ENCODE results near the gene CYB5RL. TPM values are rescaled to one million over a fixed set of nuclear protein-coding genes. Genes with fewer than 3 reads are reported as not detected.

Gene CYB5RL
- total and polyA plus RNA-seq, 2 of the 13 experiments (the other 11 are each of a cell fraction or from before 2014, with no cell fraction given), result 3.7 to 5.0 TPM

GRCh38 chr1:54200519-54200997 lies 728 bp upstream of the CYB5RL start (continued):
- no peak for TF ChIP-seq ONECUT2 (CRISPR knock-in tag; IDR thresholded peaks at IDR 0.05)
- TF ChIP-seq MAFG (CRISPR knock-in tag; IDR thresholded peaks at IDR 0.05), result no peak
- no peak for TF ChIP-seq ATRX (CRISPR knock-in tag; IDR thresholded peaks at IDR 0.05; ENCODE audit: borderline replicate concordance)
- no peak for TF ChIP-seq ZNF678 (CRISPR knock-in tag; IDR thresholded peaks at IDR 0.05)
- TF ChIP-seq FOXA1 (IDR thresholded peaks at IDR 0.05), result no peak
- TF ChIP-seq FOXA1 (CRISPR knock-in tag; IDR thresholded peaks at IDR 0.05), result no peak
- no peak for TF ChIP-seq SIN3B (IDR thresholded peaks at IDR 0.05; ENCODE audit: low read length)
- peak; percentile 8; the same call in 1 of the 2 replicates for TF ChIP-seq ATF7-NPFF (CRISPR knock-in tag; IDR thresholded peaks at IDR 0.05; ENCODE audit: low read depth)
- no peak for TF ChIP-seq RARA (CRISPR knock-in tag; IDR thresholded peaks at IDR 0.05)
- TF ChIP-seq ARNT (IDR thresholded peaks at IDR 0.05), result no peak
- no peak for TF ChIP-seq ZSCAN25 (CRISPR knock-in tag; IDR thresholded peaks at IDR 0.05)
- TF ChIP-seq ZHX1 (CRISPR knock-in tag; IDR thresholded peaks at IDR 0.05; ENCODE audit: low read depth), result no peak
- TF ChIP-seq ZNF589 (CRISPR knock-in tag; conservative IDR thresholded peaks at IDR 0.05), result no peak
- TF ChIP-seq NONO (IDR thresholded peaks at IDR 0.05), result no peak
- 0 out of 2 replicates have a peak, but pooled peaks have one; percentile 10 for TF ChIP-seq NONO (CRISPR knock-in tag; conservative IDR thresholded peaks at IDR 0.05)
- peak; percentile 11; the same call in 1 of the 2 replicates for TF ChIP-seq UBTF (CRISPR knock-in tag; IDR thresholded peaks at IDR 0.05)
- no peak for TF ChIP-seq ZFP62 (CRISPR knock-in tag; IDR thresholded peaks at IDR 0.05)
- TF ChIP-seq NFIB (CRISPR knock-in tag; IDR thresholded peaks at IDR 0.05; ENCODE audit: borderline replicate concordance), result no peak
- no peak for TF ChIP-seq ZNF563 (CRISPR knock-in tag; IDR thresholded peaks at IDR 0.05)
- no peak for TF ChIP-seq PBX2 (CRISPR knock-in tag; IDR thresholded peaks at IDR 0.05)
- no peak for TF ChIP-seq KLF11 (CRISPR knock-in tag; IDR thresholded peaks at IDR 0.05)
- no peak for TF ChIP-seq NCOA2 (CRISPR knock-in tag; IDR thresholded peaks at IDR 0.05)
- no peak for TF ChIP-seq TEAD3 (CRISPR knock-in tag; optimal IDR thresholded peaks at IDR 0.05; ENCODE audit: borderline replicate concordance)
- TF ChIP-seq IRF9 (CRISPR knock-in tag; IDR thresholded peaks at IDR 0.05; ENCODE audit: borderline replicate concordance), result no peak
- TF ChIP-seq ZNF552 (CRISPR knock-in tag; IDR thresholded peaks at IDR 0.05; ENCODE audit: borderline replicate concordance), result no peak
- TF ChIP-seq NR1H2 (CRISPR knock-in tag; IDR thresholded peaks at IDR 0.05; ENCODE audit: borderline replicate concordance, low read depth), result no peak
- TF ChIP-seq SNRNP70 (IDR thresholded peaks at IDR 0.05; ENCODE audit: low read depth, low read length), result no peak
